Stimulated activated CD4-positive, alpha-beta T cell treated with anti-CD3 and anti-CD28 coated beads, TNF-alpha, amount 100 ng/mL, for 1 hour (primary cell): ENCODE measurements around the gene NUAK2.
"Not testable (repeated sequence)": the region's sequence is repeated elsewhere in the genome, so short reads cannot be mapped to it uniquely, and the experiment has no call there.

Experiments used
- DNase-seq, 3 donors: peaks; one replicate each; pipeline ENCODE4 v3.0.0-alpha.2; 2020; ENCODE audit warnings: low read depth in 3 of 3, low spot score in 1 of 3

The NUAK2 gene

DNA sequence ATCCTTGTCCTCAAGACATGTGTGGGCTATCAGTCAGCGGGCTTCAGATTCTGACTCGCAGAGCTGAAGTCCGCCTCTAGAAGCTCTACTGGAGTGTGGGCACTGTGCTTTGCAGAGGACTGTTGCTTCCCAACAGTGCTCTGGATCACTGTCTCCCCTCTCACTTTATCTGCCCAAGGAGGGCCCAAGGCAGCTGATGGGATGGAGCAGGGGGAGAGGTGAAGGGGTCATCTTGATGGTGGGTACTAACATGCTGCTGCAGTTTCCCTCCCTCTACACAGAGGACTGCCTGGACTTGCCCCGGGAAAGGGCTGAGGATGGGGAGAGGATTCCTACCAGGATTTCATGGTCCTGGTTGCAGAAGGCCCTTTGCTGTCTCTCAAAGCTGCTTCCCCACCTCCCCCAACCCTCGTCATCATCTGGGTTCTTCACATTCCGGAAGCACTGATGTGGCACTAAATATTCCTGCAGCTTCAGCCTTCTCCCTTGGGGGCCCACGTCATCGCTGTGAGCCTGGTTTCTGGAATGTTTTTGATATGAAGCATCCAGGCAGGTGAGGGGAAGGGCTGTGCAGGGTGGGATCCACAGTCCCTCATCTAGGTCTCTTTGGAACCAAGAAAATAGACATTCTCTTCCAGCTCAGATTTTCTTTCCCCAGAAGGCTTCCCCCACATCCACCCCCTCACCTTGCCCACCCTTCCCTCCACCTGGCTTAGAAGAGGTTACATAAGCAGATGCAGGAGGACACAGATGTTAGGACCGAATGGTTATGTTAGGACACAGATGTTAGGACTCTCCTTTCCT is 23.2 kb downstream of the NUAK2 start:
- DNase-seq = no peak

DNA sequence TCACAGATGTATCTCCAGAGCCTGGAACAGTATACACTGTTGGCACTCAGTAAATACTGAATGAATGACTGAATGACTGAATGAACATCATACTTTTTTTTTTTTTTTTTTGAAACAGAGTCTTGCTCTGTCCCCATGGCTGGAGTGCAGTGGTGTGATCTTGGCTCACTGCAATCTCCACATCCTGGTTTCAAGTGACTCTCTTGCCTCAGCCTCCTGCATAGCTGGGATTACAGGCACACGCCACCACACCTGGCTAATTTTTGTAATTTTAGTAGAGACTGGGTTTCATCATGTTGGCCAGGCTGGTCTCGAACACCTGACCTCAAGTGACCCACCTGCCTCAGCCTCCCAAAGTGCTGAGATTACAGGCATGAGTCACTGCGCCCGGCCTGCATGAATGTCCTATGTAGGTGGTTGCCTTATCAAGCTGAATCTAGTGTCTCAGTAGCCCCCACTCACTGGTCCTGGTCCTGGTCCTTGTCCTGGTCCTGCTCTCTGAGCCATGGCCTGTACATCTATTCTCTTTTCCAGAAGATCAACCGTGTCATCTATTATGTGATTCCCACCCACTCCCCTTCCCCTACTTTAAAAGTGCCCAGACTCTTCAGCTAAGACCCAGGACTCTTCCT is 23.9 kb downstream of the NUAK2 start:
- DNase-seq = not testable (repeated sequence)

DNA sequence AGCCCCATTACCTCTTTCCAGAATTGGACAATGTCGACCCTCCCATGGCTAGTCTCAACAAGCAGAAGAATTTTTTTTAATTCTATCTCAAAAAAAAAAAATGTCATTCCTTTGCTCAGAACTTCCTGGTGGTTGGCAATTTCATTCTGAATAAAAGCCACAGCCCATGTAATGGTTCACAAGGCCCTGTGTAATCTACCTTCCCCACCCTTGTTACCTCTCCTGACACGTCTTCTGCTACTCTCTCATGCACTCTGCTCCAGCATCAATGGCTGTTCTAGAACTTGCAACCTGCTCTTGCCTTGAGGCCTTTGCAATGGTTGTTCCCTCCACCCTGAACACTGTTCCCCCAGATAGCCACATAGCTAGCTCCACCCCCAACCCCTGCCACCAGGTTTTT is 25.4 kb downstream of the NUAK2 start:
- no peak for DNase-seq

DNA sequence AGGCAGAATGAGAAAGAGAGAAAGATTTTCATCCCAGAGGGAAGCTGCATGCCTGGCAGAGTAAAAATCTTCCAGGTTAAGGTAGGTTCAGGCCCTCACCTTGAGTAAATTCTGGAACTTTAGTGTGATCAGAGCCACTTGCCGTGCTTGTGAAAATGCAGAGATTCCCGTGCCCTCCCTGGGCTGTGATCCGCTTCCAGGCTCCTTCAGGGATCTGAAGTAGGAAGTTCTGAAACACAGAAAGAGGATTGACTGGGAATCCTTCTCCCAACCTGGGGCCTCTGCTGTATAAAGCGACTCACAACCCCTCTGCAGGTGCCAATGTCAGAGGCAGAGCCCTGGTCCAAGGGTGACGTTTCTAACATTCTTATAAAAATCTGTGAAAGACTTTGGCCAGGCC is 26.6 kb downstream of the NUAK2 start:
- DNase-seq = no peak

DNA sequence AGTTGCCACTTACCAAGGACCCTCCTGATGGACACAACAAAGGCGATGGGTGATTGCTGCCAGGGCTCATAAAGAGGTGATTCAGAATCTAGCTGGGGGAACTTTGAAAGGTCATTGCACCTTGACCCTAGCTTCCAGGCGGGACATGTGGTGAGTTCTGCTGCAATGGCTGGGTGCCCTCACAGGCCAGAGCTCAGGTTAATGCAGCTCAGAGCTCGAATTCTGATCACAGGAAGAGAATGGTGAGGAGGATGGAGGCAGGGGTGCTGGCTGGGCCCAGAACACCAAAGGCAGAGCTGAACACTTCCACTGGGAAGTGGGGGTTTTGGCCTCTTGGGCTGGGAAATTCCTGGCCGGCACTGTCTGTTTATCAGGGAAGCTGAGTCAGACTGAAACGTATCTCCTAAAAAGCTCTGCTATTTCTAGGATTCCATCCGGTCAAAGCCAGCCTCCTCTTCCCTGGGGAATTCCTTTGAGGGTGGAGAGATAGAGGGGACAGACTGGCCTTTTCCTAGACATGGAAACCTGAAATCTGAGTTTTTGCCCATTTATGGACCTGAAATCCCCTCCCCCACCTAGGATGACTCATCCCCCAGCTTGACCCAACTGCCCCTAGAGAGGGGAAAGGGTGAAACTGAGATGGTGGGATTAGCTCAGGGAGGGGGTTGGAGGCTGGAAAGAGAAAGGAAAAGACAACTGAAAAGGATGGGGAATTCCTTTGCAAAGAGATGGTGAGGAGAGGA is 27.2 kb downstream of the NUAK2 start:
- no peak for DNase-seq

DNA sequence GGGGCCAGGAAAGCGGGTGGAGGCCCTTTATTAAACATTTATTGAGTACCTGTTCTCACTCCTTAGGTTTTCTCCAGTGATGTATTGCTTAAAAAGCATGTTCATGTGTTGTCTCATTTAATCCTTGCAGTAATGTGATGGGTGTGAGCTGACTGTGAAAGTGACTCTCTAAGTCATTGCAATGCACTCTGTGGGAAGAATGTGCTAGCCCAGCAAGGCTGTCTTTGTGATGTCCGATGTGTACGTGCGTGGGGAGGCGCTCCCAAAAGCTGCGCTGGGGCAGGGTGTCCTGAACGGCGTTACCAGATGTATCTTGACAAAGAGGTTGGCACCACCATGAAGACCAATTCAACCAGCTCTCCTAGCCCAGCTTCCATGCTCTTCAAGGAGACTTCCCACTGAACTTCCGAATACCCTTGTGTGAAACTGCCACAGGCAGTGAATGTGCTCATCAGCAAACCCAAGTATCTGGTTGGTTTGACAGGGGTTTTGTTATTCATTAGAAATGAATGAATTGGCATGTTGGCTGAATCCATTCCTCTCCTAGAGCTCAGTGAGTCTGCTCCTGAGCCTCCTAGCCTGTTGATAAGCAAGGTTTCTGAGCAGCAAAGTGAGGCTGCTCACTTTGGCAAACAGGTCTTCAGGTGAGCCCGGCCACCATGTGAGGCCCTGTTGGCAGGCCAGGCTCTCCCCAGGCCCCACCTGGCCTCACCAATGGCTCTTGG is 28.0 kb downstream of the NUAK2 start:
- DNase-seq = no peak

DNA sequence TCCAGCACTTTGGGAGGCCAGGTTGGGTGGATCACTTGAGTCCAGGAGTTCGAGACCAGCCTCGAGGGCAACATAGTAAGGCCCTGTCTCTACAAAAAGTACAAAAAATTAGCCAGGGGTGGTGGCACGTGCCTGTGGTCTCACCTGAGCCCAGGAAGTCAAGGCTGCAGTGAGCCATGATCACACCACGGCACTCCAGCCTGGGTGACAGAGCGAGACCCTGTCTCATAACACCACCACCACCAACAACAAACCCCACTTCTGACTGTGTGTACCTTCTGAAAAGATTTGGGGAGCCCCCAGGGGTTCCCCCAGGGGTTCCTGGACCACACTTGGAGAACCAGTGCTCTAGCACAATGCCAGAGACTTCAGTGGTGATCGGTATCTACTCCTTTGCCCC is 29.9 kb downstream of the NUAK2 start:
- DNase-seq = no peak

DNA sequence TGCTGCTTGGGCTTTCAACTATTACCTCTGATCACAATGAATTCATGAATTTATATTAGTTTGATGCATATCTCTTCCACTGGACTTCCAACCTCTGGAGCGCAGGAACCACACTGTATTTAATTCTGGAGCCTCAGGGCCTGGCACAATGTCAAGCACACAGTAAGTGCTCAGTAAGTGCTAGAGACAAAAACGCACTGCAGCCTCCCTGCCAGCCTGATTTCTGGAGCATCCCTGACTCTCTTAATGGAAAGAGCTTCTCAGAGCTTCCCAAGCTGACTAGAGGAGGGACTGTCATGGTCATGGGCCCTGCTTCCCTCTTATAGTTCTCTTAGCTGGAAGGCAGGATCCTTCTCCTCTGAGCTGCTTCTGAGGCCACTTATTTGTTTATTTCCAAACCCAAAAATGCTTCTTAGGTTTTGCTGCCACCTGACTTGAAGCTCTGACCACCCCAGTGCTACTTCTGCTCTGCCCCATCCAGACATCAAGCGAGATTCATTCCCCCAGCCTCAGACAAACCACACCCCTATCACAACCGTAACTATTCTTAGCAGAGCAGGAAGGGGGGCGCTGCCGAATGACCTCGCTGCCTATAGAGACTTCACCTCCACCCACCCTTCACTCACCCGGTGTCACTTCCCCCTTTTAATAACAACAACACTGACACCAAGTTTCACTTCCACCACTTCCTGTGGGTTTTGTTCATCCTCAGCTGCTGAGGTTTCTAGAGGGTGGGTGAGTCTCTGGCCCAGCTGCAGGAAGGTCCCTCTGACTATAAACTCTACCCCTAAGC is 33.6 kb downstream of the NUAK2 start:
- DNase-seq = peak; percentile 23 to 69 (median 61)

DNA sequence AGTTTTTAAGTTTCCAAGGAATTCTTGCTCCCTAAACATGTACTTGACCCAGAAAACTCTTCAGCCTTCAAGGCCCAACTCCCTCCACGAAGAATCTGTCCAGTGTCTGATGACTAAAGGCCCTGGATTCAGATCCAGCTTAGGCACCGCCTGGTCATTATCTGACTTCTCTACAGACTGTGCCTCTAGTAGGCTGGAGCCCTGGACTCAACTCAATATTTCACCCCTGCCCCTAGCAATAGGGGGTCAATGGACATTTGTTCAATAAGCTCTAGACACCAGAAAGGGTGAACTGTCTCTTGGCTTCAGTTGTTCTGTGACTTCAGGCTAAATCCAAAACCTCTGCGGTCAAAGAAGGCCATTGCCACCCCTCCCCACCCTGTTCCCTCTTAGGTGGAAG is 34.5 kb downstream of the NUAK2 start:
- DNase-seq = no peak

DNA sequence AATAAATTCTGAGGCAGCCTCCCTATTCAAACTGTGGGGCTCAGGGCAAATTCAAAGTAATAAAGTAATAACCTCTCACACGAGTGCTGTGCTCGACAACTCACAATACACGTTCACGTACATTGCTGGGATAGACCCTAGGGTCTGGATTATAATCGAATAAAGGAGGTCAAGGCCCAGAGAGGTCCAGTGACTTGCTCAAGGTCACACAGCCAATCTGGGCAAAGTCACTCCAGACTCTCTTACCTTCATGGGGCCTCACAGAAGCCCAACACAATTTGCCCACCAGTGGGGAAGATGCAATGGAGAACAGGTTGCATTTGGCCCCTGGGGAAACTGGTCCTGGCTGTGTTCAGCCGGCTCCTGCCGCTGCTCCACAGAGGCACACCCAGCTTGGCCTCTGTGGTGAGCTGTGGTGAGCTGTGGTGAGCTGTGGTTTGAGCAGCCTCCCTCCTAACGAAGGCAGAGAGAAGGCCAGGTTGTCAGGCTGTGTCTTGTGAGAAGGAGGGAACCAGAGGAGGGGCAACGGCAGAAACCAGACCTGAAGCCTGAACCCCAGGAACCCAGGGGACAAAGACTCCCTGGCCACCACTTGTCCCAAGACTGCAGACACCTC is 35.1 kb downstream of the NUAK2 start:
- DNase-seq = peak in 1 of 3 donors; percentile 28

DNA sequence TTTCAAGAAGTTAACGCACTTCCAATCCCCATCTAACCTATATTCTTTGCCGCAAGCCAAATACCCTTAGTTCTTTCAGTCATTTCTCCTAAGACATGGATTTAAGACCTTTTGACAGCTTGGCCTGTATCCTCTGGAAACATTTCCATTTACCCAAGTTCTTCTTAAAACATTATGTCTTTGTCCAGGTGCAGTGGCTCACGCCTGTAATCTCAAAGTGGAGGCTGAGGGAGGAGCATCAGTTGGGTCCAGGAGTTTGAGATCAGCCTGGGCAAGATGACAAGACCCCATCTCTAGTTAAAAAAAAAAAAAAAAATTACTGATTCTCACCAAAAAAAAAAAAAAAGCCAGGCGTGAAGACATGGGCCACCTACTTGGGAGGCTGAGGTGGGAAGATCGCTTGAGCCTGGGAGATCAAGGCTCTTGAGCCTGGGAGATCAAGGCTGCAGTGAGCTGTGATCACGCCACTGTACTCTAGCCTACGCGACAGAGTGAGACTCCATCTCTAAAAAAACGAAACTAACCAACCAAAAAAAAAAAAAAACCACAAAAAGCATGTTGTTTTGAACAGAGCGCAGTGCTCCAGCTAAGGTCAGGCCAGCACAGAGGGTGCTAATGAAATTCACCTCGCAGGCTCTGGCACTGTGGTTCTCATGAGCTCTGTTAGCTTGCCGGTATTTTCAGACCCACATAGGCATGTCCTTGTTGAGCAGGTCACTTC is 36.0 kb downstream of the NUAK2 start:
- DNase-seq = peak in 1 of 3 donors; percentile 20

DNA sequence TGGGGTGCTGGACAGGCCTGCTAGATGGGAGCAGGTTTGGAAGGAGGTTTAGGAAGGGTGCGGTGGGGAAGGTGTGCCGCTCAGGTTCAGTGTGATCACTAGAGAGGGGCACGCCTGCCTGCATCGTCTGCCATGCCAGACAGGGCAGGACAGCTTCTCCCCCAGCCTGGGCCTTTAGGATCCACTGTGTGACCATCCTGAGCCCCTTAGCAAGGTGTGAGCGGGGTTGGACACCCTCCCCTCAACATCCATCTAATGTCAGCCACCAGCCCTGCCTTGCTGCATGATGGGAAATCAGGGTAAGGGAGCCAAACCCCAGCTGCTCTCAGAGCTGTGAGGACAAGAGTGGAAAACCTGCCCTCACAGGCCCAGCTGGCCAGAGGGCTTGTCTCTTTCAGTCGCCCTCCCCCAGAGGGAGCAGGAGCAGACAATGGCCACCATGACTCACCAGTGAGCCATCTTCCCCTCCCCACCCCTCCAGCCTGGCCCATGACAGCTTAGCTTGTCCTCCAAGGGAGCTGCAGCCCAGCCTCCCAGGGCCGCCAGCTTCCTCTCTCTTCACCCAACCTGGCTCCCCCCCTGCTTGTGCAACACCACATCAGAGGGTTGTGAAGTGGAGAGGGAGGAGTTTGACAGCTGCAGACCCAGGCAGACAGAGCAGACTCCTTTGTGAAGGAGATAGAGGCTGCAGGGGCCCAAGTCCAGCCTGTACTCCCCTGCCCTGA is 37.0 kb downstream of the NUAK2 start:
- DNase-seq = peak; percentile 56 to 87 (median 83)

DNA sequence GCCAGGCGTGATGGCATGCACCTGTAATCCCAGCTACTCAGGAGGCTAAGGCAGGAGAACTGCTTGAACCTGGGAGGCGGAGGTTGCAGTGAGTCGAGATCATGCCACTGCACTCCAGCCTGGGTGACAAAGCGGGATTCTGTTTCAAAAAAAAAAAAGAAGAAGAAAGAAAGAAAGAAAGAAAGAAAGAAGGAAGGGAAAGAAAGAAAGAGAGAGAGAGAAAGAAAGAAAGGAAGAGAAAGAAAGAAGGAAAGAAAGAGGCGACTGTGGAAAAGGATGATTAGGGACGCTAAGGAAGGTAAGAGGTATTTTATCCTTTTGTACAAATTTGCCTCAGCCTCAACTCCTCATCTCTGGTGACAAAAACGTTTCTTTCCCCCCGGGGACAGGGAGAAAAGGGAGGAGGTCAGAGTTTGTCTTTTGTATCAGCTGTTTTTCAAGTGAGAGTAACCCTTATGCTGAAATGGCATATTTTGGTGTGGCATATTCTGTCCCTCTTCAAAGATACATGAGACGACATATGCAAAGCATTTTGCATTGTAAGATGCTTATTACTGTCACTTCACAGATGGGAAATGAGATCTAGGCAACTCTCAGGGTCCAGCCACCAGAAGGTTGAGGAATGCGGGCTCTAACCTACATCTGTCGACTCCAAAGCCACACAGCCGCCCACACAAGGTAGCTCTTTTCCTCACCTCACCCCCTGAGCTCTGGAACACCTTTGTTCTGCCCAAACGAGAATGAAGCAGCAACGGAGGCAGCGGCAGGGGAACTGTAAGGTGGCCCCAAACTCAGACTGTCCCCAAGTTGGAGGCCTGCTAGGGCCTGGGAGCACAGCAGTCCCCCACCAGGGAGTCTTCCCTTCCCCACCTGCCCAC is 38.0 kb downstream of the NUAK2 start:
- DNase-seq = no peak

DNA sequence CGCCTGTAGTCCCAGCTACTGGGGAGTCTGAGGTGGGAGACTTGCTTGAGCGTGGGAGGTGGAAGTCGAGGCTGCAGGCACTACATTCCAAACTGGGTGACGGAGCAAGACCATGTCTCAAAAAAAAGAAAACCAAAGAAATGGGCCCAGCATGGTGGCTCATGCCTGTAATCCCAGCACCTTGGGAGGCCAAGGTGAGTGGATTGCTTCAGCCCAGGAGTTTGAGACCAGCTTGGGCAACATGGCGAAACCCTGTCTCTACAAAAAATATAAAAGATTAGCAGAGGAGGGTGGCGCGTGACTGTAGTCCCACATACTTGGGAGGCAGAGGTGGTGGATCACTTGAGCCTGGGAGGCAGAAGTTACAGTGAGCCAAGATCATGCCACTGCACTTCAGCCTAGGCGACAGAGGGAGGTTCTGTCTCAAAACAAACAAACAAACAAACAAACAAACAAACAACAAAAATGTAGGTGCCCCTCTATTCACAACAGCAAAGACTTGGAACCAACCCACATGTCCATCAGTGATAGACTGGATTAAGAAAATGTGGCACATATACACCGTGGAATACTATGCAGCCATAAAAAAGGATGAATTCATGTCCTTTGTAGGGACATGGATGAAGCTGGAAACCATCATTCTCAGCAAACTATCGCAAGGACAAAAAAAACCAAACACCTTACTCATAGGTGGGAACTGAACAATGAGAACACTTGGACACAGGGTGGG is 40.7 kb downstream of the NUAK2 start:
- DNase-seq = not testable (repeated sequence)

DNA sequence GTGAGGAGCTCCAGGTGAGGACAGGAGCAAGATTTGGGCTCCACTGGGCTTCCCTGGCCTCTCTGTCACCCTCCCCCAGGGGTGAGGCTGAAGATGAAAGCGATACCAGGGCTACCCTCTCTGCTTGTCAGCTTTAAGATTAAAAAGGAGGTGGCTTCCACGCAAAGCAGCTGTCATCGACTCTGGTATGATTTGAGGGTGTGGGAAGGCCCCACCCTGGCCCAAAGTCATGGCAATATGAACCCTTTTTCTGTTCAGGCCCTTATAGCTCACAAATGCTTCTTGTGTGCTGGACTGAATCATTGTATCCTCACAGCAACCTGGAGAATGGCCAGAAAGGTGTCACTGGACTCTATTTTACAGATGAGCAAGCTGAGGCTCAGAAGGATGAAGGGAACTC is 41.6 kb downstream of the NUAK2 start:
- DNase-seq = no peak

DNA sequence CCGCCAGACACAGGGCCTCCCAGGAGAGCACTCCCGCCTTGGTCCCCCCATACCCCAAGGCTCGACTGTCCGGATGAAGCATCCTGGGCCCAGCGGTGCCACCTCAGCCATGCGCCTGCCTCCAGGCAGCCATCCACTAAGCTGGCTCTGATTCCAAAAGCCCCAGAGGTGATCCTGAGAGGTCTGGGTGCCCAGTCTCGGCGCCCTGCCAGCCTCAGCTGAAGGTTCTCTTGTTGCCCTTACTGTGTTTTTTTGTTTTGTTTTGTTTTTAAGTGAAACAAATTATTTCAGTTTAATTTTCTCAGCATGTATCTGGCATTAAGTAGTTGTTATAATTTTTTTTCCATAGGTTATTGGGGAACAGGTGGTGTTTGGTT is 44.9 kb downstream of the NUAK2 start:
- no peak for DNase-seq
